ENCODE data around the gene GLT1D1.
"Not testable (repeated sequence)": the region's sequence is repeated elsewhere in the genome, so short reads cannot be mapped to it uniquely, and the experiment has no call there.

GLT1D1 gene

GRCh38 chr12:128852885-128853599 lies at the start of gene GLT1D1:
TSS of gene GLT1D1 (plus strand) at chr12:128853478. CDS start at chr12:128853582, 104 bp downstream.
- no peak for DNase-seq

DNA sequence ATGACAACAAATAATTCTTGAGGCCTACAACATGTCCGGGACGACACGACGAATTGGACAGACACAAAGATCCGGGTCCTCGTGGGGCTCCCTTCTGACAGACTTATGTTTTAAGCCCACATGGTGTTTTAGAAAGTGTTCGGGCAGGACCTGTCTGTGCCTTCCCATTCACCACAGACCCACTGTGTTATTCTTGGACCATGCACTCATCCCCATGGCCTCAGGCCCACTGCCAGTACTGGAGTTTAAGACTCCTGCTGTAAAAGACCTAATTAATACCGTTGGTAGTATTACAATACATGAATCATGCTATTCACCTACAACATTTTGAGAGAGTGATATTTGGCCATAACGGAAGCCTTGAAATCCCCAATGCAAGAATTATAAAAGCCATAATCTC lies 49.5 kb upstream of the GLT1D1 start:
- no peak for DNase-seq

- no peak for DNase-seq
Observed at GRCh38 chr12:128804762-128805161, 48.5 kb upstream of the GLT1D1 start.

- DNase-seq = not testable (repeated sequence)
Observed at GRCh38 chr12:128805406-128805805, 47.9 kb upstream of the GLT1D1 start.

DNA sequence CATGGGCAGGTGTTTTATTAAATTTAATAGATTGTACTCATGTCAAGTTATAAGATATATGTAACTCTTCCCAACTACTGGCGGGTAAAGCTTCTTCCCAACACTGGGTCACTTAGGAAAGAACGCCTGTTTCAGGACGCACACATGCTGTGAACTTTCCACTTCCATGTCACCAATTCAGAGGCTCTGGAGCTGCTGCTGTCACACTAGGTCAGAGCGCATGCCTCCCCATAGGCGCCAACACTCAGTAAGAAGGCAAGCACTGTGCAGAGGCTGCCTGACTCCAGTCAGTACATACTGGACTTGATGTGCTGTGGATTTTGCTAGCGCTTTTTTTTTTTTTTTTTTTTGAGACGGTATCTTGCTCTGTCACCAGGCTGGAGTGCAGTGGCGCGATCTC lies 46.7 kb upstream of the GLT1D1 start:
- no peak for DNase-seq

- peak; percentile 83 to 93 for DNase-seq
Observed at GRCh38 chr12:128807161-128807724, 46.0 kb upstream of the GLT1D1 start.

DNA sequence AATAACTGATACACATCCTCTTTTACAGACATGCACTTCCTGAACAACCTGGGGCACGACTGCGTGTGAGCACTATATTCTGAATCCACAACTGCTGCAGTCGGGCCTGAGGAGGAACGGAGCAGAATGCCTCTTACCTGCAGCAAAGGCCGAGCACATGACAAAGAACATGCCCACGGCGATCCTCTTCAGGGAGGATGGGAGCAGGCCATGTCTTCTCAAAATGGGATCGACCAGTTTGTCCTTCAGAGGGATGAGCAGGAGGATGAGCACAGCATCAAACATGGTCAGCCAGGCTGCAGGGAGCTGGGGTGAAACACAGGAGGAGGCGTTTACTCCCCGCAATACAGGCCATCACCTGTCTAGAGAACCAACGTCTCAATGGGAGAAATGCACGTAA lies 44.6 kb upstream of the GLT1D1 start:
- DNase-seq = no peak

DNA sequence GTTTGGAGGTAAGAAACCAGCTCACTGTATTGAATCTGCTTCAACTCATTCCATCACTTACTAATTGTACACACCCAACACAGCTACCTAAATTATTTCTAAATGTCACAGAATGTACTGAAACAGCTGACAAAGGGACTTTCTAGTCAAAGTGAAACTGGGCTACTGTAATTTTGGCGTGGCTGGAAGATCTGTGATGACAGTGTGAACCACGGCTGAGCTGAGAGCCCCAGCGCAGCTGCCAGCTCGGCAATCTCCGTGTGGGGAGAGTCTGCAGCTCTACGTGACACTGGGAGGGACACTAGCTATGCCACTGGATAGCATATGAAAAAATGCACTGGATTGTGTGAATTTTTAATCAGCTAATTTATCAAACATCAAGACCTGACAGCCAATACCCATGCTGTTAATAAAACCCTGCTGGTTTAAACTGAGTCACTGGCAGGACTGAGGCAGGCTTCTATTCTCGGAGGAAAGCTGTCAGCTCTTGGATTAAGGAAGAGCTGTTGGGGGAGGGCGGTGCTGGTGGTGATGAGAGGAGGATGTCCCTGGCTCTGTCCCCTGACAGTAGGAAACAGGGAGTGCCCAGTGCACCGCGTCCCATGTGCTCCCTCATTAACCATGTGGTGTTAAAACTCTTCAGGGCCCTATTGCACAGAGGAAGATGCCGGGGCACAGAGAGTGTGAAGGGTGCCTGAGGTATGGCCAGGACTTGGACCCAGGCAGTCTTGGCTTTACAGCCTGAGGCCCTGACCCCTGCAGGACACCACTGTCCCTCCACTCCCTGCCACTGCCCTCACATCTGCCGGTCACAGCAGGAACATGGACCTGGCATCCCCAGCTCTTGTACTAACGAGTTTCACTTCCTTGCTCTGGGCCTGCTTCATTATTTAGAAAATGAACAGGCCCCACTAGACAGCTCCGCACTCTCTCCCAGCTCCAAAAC lies 42.8 kb upstream of the GLT1D1 start:
- DNase-seq = peak; percentile 56 to 62

DNA sequence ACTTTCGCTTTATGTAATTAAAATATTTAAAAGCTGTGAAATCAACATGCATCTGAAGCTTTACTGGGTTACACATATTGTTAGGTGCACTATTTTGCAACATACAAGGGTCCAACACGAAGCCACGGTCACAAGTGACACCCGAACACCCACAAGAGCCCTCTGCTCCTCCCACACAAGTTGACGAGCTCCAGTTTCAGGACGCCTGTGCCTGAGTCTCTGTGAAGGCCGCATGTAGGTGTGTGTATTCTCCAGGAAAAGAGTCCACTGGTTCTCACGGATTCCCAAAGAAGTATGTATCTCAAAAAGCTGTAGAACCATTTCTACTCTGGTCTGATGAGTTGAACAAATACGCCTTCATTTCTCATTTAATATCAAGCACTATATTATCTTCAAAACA lies 41.5 kb upstream of the GLT1D1 start:
- no peak for DNase-seq

DNA sequence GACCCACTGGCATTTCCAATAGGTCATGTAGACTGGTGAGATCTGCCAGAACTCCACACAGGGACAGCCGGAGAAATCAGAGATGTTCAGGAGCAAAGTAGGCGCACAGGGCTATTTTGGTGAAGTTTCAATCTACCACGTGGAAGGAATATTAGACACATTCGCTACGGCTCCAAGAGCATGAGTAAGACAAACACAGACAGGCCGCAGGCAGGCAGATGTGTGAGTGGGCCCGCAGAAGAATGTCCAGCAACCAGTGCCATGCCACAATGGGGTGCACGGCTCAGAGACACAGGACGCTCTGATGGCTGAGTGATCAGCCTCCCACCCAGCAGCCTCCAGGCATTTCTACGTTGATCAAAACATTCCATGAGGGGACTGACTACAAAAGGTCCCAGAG lies 39.9 kb upstream of the GLT1D1 start:
- DNase-seq = no peak

DNA sequence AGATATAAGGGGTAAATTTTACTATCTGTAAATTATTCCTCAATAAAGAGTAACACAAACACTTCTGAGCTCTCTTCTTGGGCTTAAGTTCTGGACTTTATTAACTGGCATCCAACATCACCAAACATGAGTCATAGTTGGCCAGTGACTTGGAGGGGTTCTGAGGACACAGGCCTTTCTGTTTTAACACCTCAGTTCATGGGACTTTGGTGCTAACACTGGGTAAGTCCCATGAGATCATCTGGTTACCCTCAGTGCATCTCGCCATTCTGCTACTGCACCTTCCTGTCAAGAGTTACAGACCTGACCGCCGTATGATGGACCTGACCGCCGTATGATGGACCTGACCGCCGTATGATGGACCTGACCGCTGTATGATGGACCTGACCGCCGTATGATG lies 39.4 kb upstream of the GLT1D1 start:
- DNase-seq = peak in 1 of 2 donors; percentile 25

GRCh38 chr12:128814411-128815261 lies 38.6 kb upstream of the GLT1D1 start:
- DNase-seq = no peak

- no peak for DNase-seq
Observed at GRCh38 chr12:128815779-128816642, 37.3 kb upstream of the GLT1D1 start.

DNA sequence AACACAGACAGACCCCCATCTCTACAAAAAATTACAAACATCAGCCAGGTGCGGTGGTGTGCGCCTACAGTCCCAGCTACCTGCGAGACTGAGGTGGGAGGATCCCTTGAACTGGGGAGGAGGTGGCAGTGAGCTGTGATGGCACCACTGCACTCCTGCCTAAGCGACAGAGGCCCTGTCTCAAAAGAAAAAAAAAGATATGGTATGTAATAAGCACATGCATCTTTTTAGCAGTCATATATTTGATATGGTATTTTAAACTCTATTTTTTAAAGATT lies 36.7 kb upstream of the GLT1D1 start:
- DNase-seq = no peak

- DNase-seq = peak; percentile 51 to 80
Observed at GRCh38 chr12:128817111-128818015, 35.9 kb upstream of the GLT1D1 start.

DNA sequence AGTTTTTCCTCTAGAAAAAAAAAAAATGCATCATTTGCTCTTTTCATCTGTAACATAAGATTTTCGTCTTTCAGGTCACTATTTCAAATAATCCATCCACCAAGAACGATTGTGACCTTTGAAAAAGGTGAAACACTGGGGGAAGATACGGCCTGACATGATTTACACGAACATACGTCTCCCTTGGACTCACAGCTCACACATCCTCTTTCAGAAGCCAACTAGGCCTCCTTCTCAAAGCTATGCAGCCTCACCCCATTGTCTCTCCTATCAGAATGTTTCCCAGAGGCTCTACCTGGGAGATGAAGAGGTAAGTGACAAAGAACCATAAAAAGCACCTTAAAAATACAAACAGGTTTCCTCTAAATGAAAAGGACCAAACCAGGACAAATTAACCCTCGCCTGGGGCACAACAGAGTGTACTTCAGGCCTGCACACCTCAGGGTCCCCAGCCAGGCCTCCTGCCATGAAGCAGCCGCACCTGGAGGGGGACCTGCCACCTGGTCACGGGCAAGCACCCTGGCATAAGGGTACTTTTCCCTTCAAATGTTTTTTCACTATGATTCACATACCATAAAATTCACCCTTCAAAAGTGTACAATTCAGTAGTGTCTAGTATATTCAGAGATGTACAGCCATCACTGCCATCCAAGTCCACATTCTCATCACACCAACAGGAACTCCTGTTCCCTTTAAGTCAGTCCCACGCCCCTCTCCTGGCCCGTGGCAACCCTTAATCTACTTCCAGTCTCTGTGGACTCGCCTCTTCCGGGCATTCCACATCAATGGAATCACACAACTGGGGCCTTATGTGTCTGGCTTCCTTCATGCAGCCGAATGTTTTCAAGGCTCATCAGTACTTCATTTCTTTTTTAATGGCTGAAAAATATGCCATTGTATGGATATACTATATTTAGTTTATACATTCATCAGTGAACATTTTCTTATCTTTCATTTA lies 34.9 kb upstream of the GLT1D1 start:
- DNase-seq = peak in 1 of 2 donors; percentile 28

GRCh38 chr12:128819293-128820144 lies 33.8 kb upstream of the GLT1D1 start:
- no peak for DNase-seq

GRCh38 chr12:128820253-128820652 lies 33.0 kb upstream of the GLT1D1 start:
- DNase-seq = peak in 1 of 2 donors; percentile 21
